Hepatocyte (in vitro differentiated cells): ENCODE results near the gene CEACAM16.

Source experiments
- EZH2 ChIP-seq: fragments of 200-600 bp; sonication (generic); IDR thresholded peaks from 2 replicates; pipeline ENCODE4 v1.6.1; 2016; ENCODE audit warnings: antibody characterized with exemption, mild to moderate bottlenecking, borderline replicate concordance
- TF ChIP-seq, protein P1 (sequence below): fragments of 200-600 bp; sonication (generic); IDR thresholded peaks from 2 replicates; pipeline ENCODE4 v1.5.1; 2016; ENCODE audit warnings: antibody characterized with exemption, mild to moderate bottlenecking; ENCODE audit not compliant: poor library complexity

DNA sequence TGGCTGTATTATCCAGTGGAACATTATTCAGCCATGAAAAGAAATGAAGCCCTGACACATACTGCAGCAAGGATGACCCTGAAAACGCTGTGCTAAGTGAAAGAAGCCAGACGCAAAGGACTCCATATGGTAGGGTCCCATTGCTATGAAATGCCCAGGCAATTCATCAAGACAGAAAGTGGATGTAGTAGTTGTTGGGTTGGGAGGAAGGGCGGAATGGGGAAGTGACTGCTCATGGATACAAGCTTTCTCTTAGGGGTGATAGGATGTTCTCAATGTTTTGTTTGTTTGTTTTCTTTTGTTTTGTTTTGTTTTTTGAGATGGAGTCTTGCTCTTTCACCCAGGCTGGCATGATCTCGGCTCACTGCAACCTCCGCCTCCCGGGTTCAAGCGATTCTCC, 11.1 kb upstream of the CEACAM16 start:
- TF ChIP-seq, protein P1, sequence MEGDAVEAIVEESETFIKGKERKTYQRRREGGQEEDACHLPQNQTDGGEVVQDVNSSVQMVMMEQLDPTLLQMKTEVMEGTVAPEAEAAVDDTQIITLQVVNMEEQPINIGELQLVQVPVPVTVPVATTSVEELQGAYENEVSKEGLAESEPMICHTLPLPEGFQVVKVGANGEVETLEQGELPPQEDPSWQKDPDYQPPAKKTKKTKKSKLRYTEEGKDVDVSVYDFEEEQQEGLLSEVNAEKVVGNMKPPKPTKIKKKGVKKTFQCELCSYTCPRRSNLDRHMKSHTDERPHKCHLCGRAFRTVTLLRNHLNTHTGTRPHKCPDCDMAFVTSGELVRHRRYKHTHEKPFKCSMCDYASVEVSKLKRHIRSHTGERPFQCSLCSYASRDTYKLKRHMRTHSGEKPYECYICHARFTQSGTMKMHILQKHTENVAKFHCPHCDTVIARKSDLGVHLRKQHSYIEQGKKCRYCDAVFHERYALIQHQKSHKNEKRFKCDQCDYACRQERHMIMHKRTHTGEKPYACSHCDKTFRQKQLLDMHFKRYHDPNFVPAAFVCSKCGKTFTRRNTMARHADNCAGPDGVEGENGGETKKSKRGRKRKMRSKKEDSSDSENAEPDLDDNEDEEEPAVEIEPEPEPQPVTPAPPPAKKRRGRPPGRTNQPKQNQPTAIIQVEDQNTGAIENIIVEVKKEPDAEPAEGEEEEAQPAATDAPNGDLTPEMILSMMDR: no peak
- no peak for TF ChIP-seq EZH2
